ENCODE data around the gene RIC8A.

DNA sequence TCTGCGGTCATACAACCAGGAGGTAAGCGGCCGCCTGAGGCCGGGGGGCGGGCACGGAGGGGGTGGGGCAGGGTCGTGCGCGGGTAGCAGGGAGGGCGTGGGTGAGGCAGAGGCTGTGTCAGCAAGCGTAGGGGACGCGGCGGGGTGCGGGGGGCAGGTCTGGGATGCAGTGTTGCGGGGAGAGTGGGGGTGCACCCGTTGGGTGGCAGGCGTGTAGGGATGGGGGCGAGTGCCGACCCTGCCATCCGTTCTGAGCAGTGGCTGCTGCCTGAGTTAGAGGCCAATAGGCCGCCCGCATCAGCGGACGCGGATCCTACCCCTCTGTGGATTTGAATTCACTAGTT is 1.4 kb downstream of the RIC8A start:
- TF ChIP-seq, protein P1, sequence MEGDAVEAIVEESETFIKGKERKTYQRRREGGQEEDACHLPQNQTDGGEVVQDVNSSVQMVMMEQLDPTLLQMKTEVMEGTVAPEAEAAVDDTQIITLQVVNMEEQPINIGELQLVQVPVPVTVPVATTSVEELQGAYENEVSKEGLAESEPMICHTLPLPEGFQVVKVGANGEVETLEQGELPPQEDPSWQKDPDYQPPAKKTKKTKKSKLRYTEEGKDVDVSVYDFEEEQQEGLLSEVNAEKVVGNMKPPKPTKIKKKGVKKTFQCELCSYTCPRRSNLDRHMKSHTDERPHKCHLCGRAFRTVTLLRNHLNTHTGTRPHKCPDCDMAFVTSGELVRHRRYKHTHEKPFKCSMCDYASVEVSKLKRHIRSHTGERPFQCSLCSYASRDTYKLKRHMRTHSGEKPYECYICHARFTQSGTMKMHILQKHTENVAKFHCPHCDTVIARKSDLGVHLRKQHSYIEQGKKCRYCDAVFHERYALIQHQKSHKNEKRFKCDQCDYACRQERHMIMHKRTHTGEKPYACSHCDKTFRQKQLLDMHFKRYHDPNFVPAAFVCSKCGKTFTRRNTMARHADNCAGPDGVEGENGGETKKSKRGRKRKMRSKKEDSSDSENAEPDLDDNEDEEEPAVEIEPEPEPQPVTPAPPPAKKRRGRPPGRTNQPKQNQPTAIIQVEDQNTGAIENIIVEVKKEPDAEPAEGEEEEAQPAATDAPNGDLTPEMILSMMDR (IDR thresholded peaks at IDR 0.05; ENCODE audit: low read depth, low read length, missing input control), result no peak
- TF ChIP-seq EGR1 (IDR thresholded peaks at IDR 0.05; ENCODE audit: low read depth in 2 of 2), result no peak
- TF ChIP-seq YY1 (IDR thresholded peaks at IDR 0.05), result no peak
- no peak for TF ChIP-seq RAD21 (IDR thresholded peaks at IDR 0.05)
- no peak for TF ChIP-seq GABPA (IDR thresholded peaks at IDR 0.05 in 1 of 2, conservative IDR thresholded peaks at IDR 0.05 in 1 of 2)
- no peak for TF ChIP-seq ZBTB33 (IDR thresholded peaks at IDR 0.05)
- TF ChIP-seq, protein P2, sequence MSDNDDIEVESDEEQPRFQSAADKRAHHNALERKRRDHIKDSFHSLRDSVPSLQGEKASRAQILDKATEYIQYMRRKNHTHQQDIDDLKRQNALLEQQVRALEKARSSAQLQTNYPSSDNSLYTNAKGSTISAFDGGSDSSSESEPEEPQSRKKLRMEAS (IDR thresholded peaks at IDR 0.05), result no peak

Data from liver (tissue), 3 donors.